Left lobe of liver (tissue), 2 donors: ENCODE measurements around the gene BNIP1. TPM values are rescaled to one million over a fixed set of nuclear protein-coding genes. Genes with fewer than 3 reads are reported as not detected.

Experiments
- ATAC-seq: fragments of 200-7000 bp; cut with Tn5 transposase; one replicate; pipeline ENCODE4 v1.9.1; 2020; ENCODE audit warnings: mild to moderate bottlenecking, moderate library complexity
- DNase-seq: peaks from one replicate; pipeline ENCODE4 v3.0.0-alpha.2; 2020; ENCODE audit warnings: low spot score
- total RNA-seq: library from RNA; stranded (reverse); gene quantifications from one replicate; pipeline ENCODE4 v1.2.1, GENCODE V29; 2021
- donor health status: DM: no; HTN: no; CAD: no; lungs with moderate emphysema.
- donor health status: DM: no; HTN: yes; CAD: no.

The BNIP1 gene
- total RNA-seq, 1 donor from 2014 or later: 3.9 TPM

GRCh38 chr5:173163219-173163618 is 18.9 kb downstream of the BNIP1 start:
- DNase-seq (no peak), ATAC-seq (no peak)

GRCh38 chr5:173165177-173166016 is 21.1 kb downstream of the BNIP1 start:
- ATAC-seq: peak; percentile 90
- no peak for DNase-seq

GRCh38 chr5:173172166-173172565 is 27.8 kb downstream of the BNIP1 start:
- DNase-seq: no peak
- no peak for ATAC-seq

GRCh38 chr5:173175523-173175922 is 31.2 kb downstream of the BNIP1 start:
- DNase-seq (no peak), ATAC-seq (no peak)

- ATAC-seq (no peak), DNase-seq (no peak)
These were observed 34.1 kb downstream of the BNIP1 start for GRCh38 chr5:173178369-173178910.

- DNase-seq (no peak), ATAC-seq (no peak)
These were observed 36.0 kb downstream of the BNIP1 start for GRCh38 chr5:173180331-173180730.

- peak; percentile 60 for ATAC-seq
- DNase-seq: no peak
These were observed 42.9 kb downstream of the BNIP1 start for GRCh38 chr5:173187054-173187743.

- ATAC-seq (no peak), DNase-seq (no peak)
These were observed 43.9 kb downstream of the BNIP1 start for GRCh38 chr5:173188280-173188679.

- DNase-seq (no peak), ATAC-seq (no peak)
These were observed 46.7 kb downstream of the BNIP1 start for GRCh38 chr5:173191015-173191414.

GRCh38 chr5:173191561-173191960 is 47.2 kb downstream of the BNIP1 start:
- DNase-seq (no peak), ATAC-seq (no peak)

GRCh38 chr5:173192561-173192960 is 48.2 kb downstream of the BNIP1 start:
- DNase-seq (no peak), ATAC-seq (no peak)

- ATAC-seq (no peak), DNase-seq (no peak)
These were observed 52.0 kb downstream of the BNIP1 start for GRCh38 chr5:173196133-173196952.

- ATAC-seq (no peak), DNase-seq (no peak)
These were observed 53.1 kb downstream of the BNIP1 start for GRCh38 chr5:173197375-173197891.

- no peak for ATAC-seq
- no peak for DNase-seq
These were observed 53.7 kb downstream of the BNIP1 start for GRCh38 chr5:173198049-173198448.

GRCh38 chr5:173200356-173200755 is 56.0 kb downstream of the BNIP1 start:
- ATAC-seq: no peak
- DNase-seq: no peak

GRCh38 chr5:173201636-173202265 is 57.4 kb downstream of the BNIP1 start:
- DNase-seq (no peak), ATAC-seq (no peak)

- ATAC-seq (no peak), DNase-seq (no peak)
These were observed 58.0 kb downstream of the BNIP1 start for GRCh38 chr5:173202266-173202875.

- DNase-seq (no peak), ATAC-seq (peak; percentile 51)
These were observed 60.1 kb downstream of the BNIP1 start for GRCh38 chr5:173204185-173204979.

- no peak for ATAC-seq
- no peak for DNase-seq
These were observed 61.6 kb downstream of the BNIP1 start for GRCh38 chr5:173205916-173206315.
